HepG2 (cell line): Measurements from ENCODE around the gene ARSB. TPM values are rescaled to one million over a fixed set of nuclear protein-coding genes. Genes with fewer than 3 reads are reported as not detected.

Experiments
- ATF1 ChIP-seq: IDR thresholded peaks from 2 replicates; pipeline ENCODE4 v1.6.1; 2016; ENCODE audit warnings: mild to moderate bottlenecking, control low read depth
- CAMTA2 ChIP-seq: sonication (generic); formaldehyde crosslinking; IDR thresholded peaks from 2 replicates; pipeline ENCODE4 v1.4.0; 2020; ENCODE audit warnings: mild to moderate bottlenecking, missing genetic modification reagents, borderline replicate concordance
- CBX2 ChIP-seq, 2 experiments: fragments of 200-600 bp in 1 of 2; sonication (generic); formaldehyde crosslinking in 1 of 2; IDR thresholded peaks; 2 replicates each; pipeline versions ENCODE4 v1.7.0 to v1.8.1; 2018 to 2022; ENCODE audit warnings: low read depth in 2 of 2, low read length in 1 of 2, mild to moderate bottlenecking in 1 of 2, missing genetic modification reagents in 1 of 2
- ETV5 ChIP-seq: IDR thresholded peaks from 2 replicates; pipeline ENCODE4 v1.6.1; 2018; ENCODE audit warnings: missing biosample characterization, missing genetic modification reagents, inconsistent platforms, borderline replicate concordance
- FOSL2 ChIP-seq: sonication (generic); formaldehyde crosslinking; IDR thresholded peaks from 2 replicates; pipeline ENCODE4 v1.4.0; 2020; ENCODE audit warnings: missing genetic modification reagents
- HNRNPUL1 ChIP-seq: fragments of 200-400 bp; formaldehyde crosslinking; IDR thresholded peaks from 2 replicates; pipeline ENCODE4 v1.6.1; 2017; ENCODE audit warnings: low read depth, mild to moderate bottlenecking, low read length, moderate library complexity
- NFE2 ChIP-seq: sonication (generic); formaldehyde crosslinking; IDR thresholded peaks from 2 replicates; pipeline ENCODE4 v1.4.0; 2020; ENCODE audit warnings: missing genetic modification reagents
- SIX1 ChIP-seq: sonication (generic); formaldehyde crosslinking; IDR thresholded peaks from 2 replicates; pipeline ENCODE4 v1.4.0; 2020; ENCODE audit warnings: missing genetic modification reagents, borderline replicate concordance
- SYNCRIP ChIP-seq: fragments of 200-400 bp; formaldehyde crosslinking; IDR thresholded peaks from 2 replicates; pipeline ENCODE4 v1.6.1; 2018; ENCODE audit warnings: mild to moderate bottlenecking, low read depth, low read length; ENCODE audit not compliant: insufficient read depth
- ZNF44 ChIP-seq: sonication (generic); formaldehyde crosslinking; IDR thresholded peaks from 2 replicates; pipeline ENCODE4 v1.5.1; 2020; ENCODE audit warnings: mild to moderate bottlenecking, missing genetic modification reagents
- ZNF446 ChIP-seq: sonication (generic); formaldehyde crosslinking; IDR thresholded peaks from 2 replicates; pipeline ENCODE4 v1.5.0; 2020; ENCODE audit warnings: mild to moderate bottlenecking, missing genetic modification reagents
- ZNF556 ChIP-seq: sonication (generic); formaldehyde crosslinking; IDR thresholded peaks from 2 replicates; pipeline ENCODE4 v1.4.0; 2020; ENCODE audit warnings: mild to moderate bottlenecking, missing genetic modification reagents, borderline replicate concordance
- ZNF616 ChIP-seq: sonication (generic); formaldehyde crosslinking; IDR thresholded peaks from 2 replicates; pipeline ENCODE4 v1.5.0; 2020; ENCODE audit warnings: low read depth, mild to moderate bottlenecking, missing genetic modification reagents
- ZNF790 ChIP-seq: sonication (generic); formaldehyde crosslinking; IDR thresholded peaks from 2 replicates; pipeline ENCODE4 v1.8.0; 2022; ENCODE audit warnings: missing genetic modification reagents, mild to moderate bottlenecking, borderline replicate concordance
- ZSCAN9 ChIP-seq: IDR thresholded peaks from 2 replicates; pipeline ENCODE4 v1.6.1; 2016; ENCODE audit warnings: borderline replicate concordance
- polyA plus RNA-seq, 8 experiments: library from polyadenylated mRNA; depleted of rRNA in 3 of 8; stranded (reverse) in 7 of 8; unstranded in 1 of 8; fragments of >200 nt; fragmentation: Illumina TruSeq in 4 of 8; extraction: Trizol in 4 of 8; gene quantifications; 2 replicates each; pipeline versions ENCODE4 v1.2.1 to v1.2.3, GENCODE V29; 2011 to 2016; ENCODE audit warnings: low read depth in 4 of 8, missing spikeins in 1 of 8, mixed read lengths in 1 of 8; ENCODE audit not compliant: insufficient read depth in 1 of 8
- total RNA-seq, 5 experiments: library from RNA; depleted of rRNA; stranded (reverse); fragments of >200 nt; fragmentation: Illumina TruSeq; extraction: Trizol; gene quantifications; 2 replicates each; pipeline ENCODE4 v1.2.3, GENCODE V29; 2016; ENCODE audit warnings: low read depth in 1 of 5
- TF ChIP-seq, protein P1 (sequence below), 2 experiments: fragments of 450-650 bp in 1 of 2; sonication (generic) in 1 of 2; formaldehyde crosslinking; IDR thresholded peaks; 2 replicates each; pipeline versions ENCODE4 v1.5.0 to v1.8.0; 2020 to 2022; ENCODE audit warnings: mild to moderate bottlenecking in 1 of 2, missing genetic modification reagents in 1 of 2
- TF ChIP-seq, protein P2 (sequence below): conservative IDR thresholded peaks from 2 replicates; pipeline ENCODE4 v1.6.1; 2018; ENCODE audit warnings: missing genetic modification reagents
- TF ChIP-seq, protein P3 (sequence below): sonication (generic); formaldehyde crosslinking; IDR thresholded peaks from 2 replicates; pipeline ENCODE4 v1.4.0; 2020; ENCODE audit warnings: missing genetic modification reagents, borderline replicate concordance
- TF ChIP-seq, protein P4 (sequence below): sonication (generic); formaldehyde crosslinking; IDR thresholded peaks from 2 replicates; pipeline ENCODE4 v1.4.0; 2020; ENCODE audit warnings: mild to moderate bottlenecking, missing genetic modification reagents, borderline replicate concordance

The ARSB gene
- total and polyA plus RNA-seq, 2 of the 13 experiments (the other 11 are each of a cell fraction or from before 2014, with no cell fraction given) = 52.6 to 66.4 TPM

DNA sequence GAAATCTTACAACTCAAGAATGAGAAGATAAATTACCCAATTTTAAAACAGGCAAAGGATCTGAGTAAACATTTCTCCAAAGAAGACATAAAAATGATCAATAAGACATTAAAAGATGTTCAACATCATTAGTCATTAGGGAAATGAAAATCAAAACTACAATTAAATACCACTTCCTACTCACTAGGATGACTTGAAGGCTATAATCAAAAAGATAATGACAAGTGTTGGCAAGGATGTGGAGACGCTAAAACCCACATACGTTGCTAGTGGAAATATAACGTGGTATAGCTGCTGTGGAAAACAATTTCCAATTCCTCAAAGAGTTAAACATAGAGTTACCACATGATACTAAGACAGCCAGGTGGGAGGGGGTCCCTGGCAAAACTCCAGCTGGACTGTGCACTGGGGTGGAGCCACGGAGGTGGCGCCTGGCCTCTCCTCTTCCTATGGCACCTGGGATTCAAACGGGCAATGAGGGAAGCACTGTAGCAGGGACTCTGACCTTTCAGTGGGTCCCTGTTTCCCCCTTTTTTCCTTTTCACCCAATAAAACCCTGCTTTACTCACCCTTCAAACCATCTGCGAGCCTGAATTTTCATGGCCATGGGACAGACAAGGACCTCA is 5.9 kb downstream of the ARSB start (continued):
- no peak for TF ChIP-seq ZNF556 (CRISPR knock-in tag)
- no peak for TF ChIP-seq HNRNPUL1
- no peak for TF ChIP-seq CBX2 (IDR thresholded peaks at IDR 0.05; ENCODE audit: low read depth, low read length)
- no peak for TF ChIP-seq CBX2 (CRISPR knock-in tag; IDR thresholded peaks at IDR 0.05; ENCODE audit: low read depth)
- no peak for TF ChIP-seq ZNF616 (CRISPR knock-in tag)
- TF ChIP-seq, protein P1, sequence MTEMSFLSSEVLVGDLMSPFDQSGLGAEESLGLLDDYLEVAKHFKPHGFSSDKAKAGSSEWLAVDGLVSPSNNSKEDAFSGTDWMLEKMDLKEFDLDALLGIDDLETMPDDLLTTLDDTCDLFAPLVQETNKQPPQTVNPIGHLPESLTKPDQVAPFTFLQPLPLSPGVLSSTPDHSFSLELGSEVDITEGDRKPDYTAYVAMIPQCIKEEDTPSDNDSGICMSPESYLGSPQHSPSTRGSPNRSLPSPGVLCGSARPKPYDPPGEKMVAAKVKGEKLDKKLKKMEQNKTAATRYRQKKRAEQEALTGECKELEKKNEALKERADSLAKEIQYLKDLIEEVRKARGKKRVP (CRISPR knock-in tag; IDR thresholded peaks at IDR 0.05) = no peak
- TF ChIP-seq, protein P2, sequence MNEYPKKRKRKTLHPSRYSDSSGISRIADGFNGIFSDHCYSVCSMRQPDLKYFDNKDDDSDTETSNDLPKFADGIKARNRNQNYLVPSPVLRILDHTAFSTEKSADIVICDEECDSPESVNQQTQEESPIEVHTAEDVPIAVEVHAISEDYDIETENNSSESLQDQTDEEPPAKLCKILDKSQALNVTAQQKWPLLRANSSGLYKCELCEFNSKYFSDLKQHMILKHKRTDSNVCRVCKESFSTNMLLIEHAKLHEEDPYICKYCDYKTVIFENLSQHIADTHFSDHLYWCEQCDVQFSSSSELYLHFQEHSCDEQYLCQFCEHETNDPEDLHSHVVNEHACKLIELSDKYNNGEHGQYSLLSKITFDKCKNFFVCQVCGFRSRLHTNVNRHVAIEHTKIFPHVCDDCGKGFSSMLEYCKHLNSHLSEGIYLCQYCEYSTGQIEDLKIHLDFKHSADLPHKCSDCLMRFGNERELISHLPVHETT (CRISPR knock-in tag) = no peak
- TF ChIP-seq NFE2 (CRISPR knock-in tag) = no peak
- no peak for TF ChIP-seq SYNCRIP
- no peak for TF ChIP-seq SIX1
- TF ChIP-seq, protein P3, sequence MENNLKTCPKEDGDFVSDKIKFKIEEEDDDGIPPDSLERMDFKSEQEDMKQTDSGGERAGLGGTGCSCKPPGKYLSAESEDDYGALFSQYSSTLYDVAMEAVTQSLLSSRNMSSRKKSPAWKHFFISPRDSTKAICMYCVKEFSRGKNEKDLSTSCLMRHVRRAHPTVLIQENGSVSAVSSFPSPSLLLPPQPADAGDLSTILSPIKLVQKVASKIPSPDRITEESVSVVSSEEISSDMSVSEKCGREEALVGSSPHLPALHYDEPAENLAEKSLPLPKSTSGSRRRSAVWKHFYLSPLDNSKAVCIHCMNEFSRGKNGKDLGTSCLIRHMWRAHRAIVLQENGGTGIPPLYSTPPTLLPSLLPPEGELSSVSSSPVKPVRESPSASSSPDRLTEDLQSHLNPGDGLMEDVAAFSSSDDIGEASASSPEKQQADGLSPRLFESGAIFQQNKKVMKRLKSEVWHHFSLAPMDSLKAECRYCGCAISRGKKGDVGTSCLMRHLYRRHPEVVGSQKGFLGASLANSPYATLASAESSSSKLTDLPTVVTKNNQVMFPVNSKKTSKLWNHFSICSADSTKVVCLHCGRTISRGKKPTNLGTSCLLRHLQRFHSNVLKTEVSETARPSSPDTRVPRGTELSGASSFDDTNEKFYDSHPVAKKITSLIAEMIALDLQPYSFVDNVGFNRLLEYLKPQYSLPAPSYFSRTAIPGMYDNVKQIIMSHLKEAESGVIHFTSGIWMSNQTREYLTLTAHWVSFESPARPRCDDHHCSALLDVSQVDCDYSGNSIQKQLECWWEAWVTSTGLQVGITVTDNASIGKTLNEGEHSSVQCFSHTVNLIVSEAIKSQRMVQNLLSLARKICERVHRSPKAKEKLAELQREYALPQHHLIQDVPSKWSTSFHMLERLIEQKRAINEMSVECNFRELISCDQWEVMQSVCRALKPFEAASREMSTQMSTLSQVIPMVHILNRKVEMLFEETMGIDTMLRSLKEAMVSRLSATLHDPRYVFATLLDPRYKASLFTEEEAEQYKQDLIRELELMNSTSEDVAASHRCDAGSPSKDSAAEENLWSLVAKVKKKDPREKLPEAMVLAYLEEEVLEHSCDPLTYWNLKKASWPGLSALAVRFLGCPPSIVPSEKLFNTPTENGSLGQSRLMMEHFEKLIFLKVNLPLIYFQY (CRISPR knock-in tag) = no peak
- TF ChIP-seq FOSL2 = peak; percentile 56
- TF ChIP-seq, protein P4, sequence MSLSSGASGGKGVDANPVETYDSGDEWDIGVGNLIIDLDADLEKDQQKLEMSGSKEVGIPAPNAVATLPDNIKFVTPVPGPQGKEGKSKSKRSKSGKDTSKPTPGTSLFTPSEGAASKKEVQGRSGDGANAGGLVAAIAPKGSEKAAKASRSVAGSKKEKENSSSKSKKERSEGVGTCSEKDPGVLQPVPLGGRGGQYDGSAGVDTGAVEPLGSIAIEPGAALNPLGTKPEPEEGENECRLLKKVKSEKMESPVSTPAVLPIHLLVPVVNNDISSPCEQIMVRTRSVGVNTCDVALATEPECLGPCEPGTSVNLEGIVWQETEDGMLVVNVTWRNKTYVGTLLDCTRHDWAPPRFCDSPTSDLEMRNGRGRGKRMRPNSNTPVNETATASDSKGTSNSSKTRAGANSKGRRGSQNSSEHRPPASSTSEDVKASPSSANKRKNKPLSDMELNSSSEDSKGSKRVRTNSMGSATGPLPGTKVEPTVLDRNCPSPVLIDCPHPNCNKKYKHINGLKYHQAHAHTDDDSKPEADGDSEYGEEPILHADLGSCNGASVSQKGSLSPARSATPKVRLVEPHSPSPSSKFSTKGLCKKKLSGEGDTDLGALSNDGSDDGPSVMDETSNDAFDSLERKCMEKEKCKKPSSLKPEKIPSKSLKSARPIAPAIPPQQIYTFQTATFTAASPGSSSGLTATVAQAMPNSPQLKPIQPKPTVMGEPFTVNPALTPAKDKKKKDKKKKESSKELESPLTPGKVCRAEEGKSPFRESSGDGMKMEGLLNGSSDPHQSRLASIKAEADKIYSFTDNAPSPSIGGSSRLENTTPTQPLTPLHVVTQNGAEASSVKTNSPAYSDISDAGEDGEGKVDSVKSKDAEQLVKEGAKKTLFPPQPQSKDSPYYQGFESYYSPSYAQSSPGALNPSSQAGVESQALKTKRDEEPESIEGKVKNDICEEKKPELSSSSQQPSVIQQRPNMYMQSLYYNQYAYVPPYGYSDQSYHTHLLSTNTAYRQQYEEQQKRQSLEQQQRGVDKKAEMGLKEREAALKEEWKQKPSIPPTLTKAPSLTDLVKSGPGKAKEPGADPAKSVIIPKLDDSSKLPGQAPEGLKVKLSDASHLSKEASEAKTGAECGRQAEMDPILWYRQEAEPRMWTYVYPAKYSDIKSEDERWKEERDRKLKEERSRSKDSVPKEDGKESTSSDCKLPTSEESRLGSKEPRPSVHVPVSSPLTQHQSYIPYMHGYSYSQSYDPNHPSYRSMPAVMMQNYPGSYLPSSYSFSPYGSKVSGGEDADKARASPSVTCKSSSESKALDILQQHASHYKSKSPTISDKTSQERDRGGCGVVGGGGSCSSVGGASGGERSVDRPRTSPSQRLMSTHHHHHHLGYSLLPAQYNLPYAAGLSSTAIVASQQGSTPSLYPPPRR = no peak; the same call in 1 of the 2 replicates
- TF ChIP-seq ATF1 (CRISPR knock-in tag) = no peak
- TF ChIP-seq ZNF446 (CRISPR knock-in tag) = no peak
- no peak for TF ChIP-seq ZSCAN9 (CRISPR knock-in tag)
- no peak for TF ChIP-seq ZNF44 (CRISPR knock-in tag)
- TF ChIP-seq ZNF790 = no peak
- no peak for TF ChIP-seq CAMTA2 (CRISPR knock-in tag)
- TF ChIP-seq ETV5 (CRISPR knock-in tag) = peak; percentile 37; the same call in 1 of the 2 replicates
